SK-N-SH (cell line): ENCODE measurements around the gene FEV. TPM values are rescaled to one million over a fixed set of nuclear protein-coding genes. Genes with fewer than 3 reads are reported as not detected.

Source experiments
- ELF1 ChIP-seq: IDR thresholded peaks from 2 replicates; pipeline ENCODE4 v1.4.0; 2012
- GABPA ChIP-seq: IDR thresholded peaks from 2 replicates; pipeline ENCODE4 v1.4.0; 2012; ENCODE audit warnings: low read depth, mild to moderate bottlenecking
- MEF2A ChIP-seq: IDR thresholded peaks from 2 replicates; pipeline ENCODE4 v1.4.0; 2012; ENCODE audit warnings: low read depth, borderline replicate concordance
- MXI1 ChIP-seq: IDR thresholded peaks from 2 replicates; pipeline ENCODE4 v1.6.1; 2012; ENCODE audit warnings: mild to moderate bottlenecking, low read depth, low read length, improper control_type of control experiment
- RAD21 ChIP-seq: IDR thresholded peaks from 2 replicates; pipeline ENCODE4 v1.6.1; 2012; ENCODE audit warnings: mild to moderate bottlenecking, low read length
- RCOR1 ChIP-seq: fragments of 150-350 bp; IDR thresholded peaks from 2 replicates; pipeline ENCODE4 v1.6.1; 2017; ENCODE audit warnings: antibody characterized with exemption, low read length
- REST ChIP-seq: IDR thresholded peaks from 2 replicates; pipeline ENCODE4 v1.6.1; 2012; ENCODE audit warnings: mild to moderate bottlenecking, low read depth, low read length, moderate library complexity
- TAF1 ChIP-seq: IDR thresholded peaks from 2 replicates; pipeline ENCODE4 v1.6.1; 2012; ENCODE audit warnings: low read depth, mild to moderate bottlenecking, low read length, moderate library complexity, borderline replicate concordance
- USF1 ChIP-seq: IDR thresholded peaks from 2 replicates; pipeline ENCODE4 v1.4.0; 2012; ENCODE audit warnings: low read depth, borderline replicate concordance
- USF2 ChIP-seq: fragments of 150-350 bp; IDR thresholded peaks from 2 replicates; pipeline ENCODE4 v1.6.1; 2017; ENCODE audit warnings: antibody characterized with exemption, low read length, low read depth, borderline replicate concordance
- YY1 ChIP-seq: IDR thresholded peaks from 2 replicates; pipeline ENCODE4 v1.4.0; 2012; ENCODE audit warnings: low read depth, mild to moderate bottlenecking
- ZBTB33 ChIP-seq: IDR thresholded peaks from 2 replicates; pipeline ENCODE4 v1.4.0; 2012; ENCODE audit warnings: low read depth, borderline replicate concordance
- polyA plus RNA-seq, 3 experiments: library from polyadenylated mRNA; depleted of rRNA; stranded (reverse); fragments of >200 nt; gene quantifications; 2 replicates each; pipeline ENCODE4 v1.2.3, GENCODE V29; 2012

FEV gene
- polyA plus RNA-seq, 1 of the 3 experiments (the other 2 are of a cell fraction): 0.53 TPM

- no peak for TF ChIP-seq TAF1
- TF ChIP-seq RCOR1: no peak
- TF ChIP-seq MXI1: peak; percentile 23; the same call in 1 of the 2 replicates
- no peak for TF ChIP-seq REST
- no peak for TF ChIP-seq GABPA
- no peak for TF ChIP-seq ELF1
- TF ChIP-seq USF1: no peak
- no peak for TF ChIP-seq ZBTB33
- no peak for TF ChIP-seq YY1
- TF ChIP-seq RAD21: peak; percentile 80
- no peak for TF ChIP-seq USF2
- TF ChIP-seq MEF2A: no peak
Measured at GRCh38 chr2:218979846-218980734, 4.9 kb downstream of the FEV start (continued).
